IMR-90 (cell line): Measurements from ENCODE around the gene NLRP3.
"Not testable (repeated sequence)": the region's sequence is repeated elsewhere in the genome, so short reads cannot be mapped to it uniquely, and the experiment has no call there.

Source experiments
- CEBPB ChIP-seq: IDR thresholded peaks from 2 replicates; pipeline ENCODE4 v1.6.1; 2012; ENCODE audit warnings: low read depth, low read length, improper control_type of control experiment
- CHD1 ChIP-seq: IDR thresholded peaks from 2 replicates; pipeline ENCODE4 v1.6.1; 2012; ENCODE audit warnings: low read depth, low read length, improper control_type of control experiment
- CTCF ChIP-seq: conservative IDR thresholded peaks from 2 replicates; pipeline ENCODE4 v1.5.1; 2012; ENCODE audit warnings: mild to moderate bottlenecking, low read depth, low read length, improper control_type of control experiment
- ELK1 ChIP-seq: fragments of 150-350 bp; IDR thresholded peaks from 2 replicates; pipeline ENCODE4 v1.6.1; 2016; ENCODE audit warnings: low read depth, mild to moderate bottlenecking, low read length, moderate library complexity, borderline replicate concordance
- FOS ChIP-seq: fragments of 150-350 bp; IDR thresholded peaks from 2 replicates; pipeline ENCODE4 v1.6.1; 2016; ENCODE audit warnings: low read depth, low read length
- MAFK ChIP-seq: IDR thresholded peaks from 2 replicates; pipeline ENCODE4 v1.6.1; 2012; ENCODE audit warnings: low read depth, low read length, improper control_type of control experiment
- MAZ ChIP-seq: IDR thresholded peaks from 2 replicates; pipeline ENCODE4 v1.6.1; 2012; ENCODE audit warnings: low read depth, mild to moderate bottlenecking, low read length, improper control_type of control experiment, moderate library complexity, borderline replicate concordance
- MXI1 ChIP-seq: IDR thresholded peaks from 2 replicates; pipeline ENCODE4 v1.6.1; 2012; ENCODE audit warnings: low read depth, mild to moderate bottlenecking, low read length, moderate library complexity, borderline replicate concordance
- POLR2A ChIP-seq: IDR thresholded peaks from 2 replicates; pipeline ENCODE4 v1.6.1; 2012; ENCODE audit warnings: mild to moderate bottlenecking, low read depth, low read length
- RAD21 ChIP-seq: IDR thresholded peaks from 2 replicates; pipeline ENCODE4 v1.6.1; 2012; ENCODE audit warnings: low read length, improper control_type of control experiment
- RCOR1 ChIP-seq: IDR thresholded peaks from 2 replicates; pipeline ENCODE4 v1.6.1; 2012; ENCODE audit warnings: mild to moderate bottlenecking, low read length, improper control_type of control experiment; ENCODE audit not compliant: insufficient replicate concordance
- RFX5 ChIP-seq: IDR thresholded peaks from 2 replicates; pipeline ENCODE4 v1.8.0; 2012; ENCODE audit warnings: low read depth, mild to moderate bottlenecking, low read length, moderate library complexity
- SMC3 ChIP-seq: fragments of 150-350 bp; IDR thresholded peaks from 2 replicates; pipeline ENCODE4 v1.6.1; 2016; ENCODE audit warnings: low read depth, mild to moderate bottlenecking, antibody characterized with exemption, low read length, moderate library complexity
- USF2 ChIP-seq: fragments of 150-350 bp; IDR thresholded peaks from 2 replicates; pipeline ENCODE4 v1.6.1; 2017; ENCODE audit warnings: mild to moderate bottlenecking, antibody characterized with exemption, low read length, low read depth

DNA sequence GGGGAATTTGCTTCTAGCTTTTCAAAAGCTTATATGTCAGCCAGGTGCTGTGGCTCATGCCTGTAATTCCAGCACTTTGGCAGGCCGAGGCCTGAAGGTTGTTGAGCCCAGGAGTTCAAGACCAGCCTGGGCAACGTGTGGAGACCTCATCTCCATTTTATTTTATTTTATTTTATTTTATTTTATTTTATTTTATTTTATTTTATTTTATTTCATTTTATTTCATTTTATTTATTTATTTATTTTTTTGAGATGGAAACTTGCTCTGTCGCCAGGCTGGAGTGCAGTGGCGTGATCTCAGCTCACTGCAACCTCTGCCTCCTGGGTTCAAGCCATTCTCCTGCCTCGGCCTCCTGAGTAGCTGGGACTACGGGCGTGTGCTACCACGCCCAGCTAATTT lies 20.9 kb upstream of the NLRP3 start:
- TF ChIP-seq RAD21, FOS, CTCF, CEBPB, ELK1, RFX5, CHD1, SMC3, POLR2A, RCOR1, MAZ, MXI1, USF2, MAFK: not testable (repeated sequence)
